GM12878 (cell line): ENCODE data around the gene SENP7. TPM values are rescaled to one million over a fixed set of nuclear protein-coding genes. Genes with fewer than 3 reads are reported as not detected.
A peak's percentile ranks its signal among the peaks of the same experiment; 100 is the strongest.

Source experiments
- ATF2 ChIP-seq: IDR thresholded peaks from 2 replicates; pipeline ENCODE4 v1.6.1; 2012; ENCODE audit warnings: low read length, inconsistent platforms
- ATF3 ChIP-seq: IDR thresholded peaks from 2 replicates; pipeline ENCODE4 v1.6.1; 2011; ENCODE audit warnings: low read depth, mild to moderate bottlenecking, low read length, moderate library complexity, borderline replicate concordance; ENCODE audit errors: extremely low read depth
- CEBPB ChIP-seq, 2 experiments: fragments of 150-350 bp in 1 of 2; IDR thresholded peaks; 2 replicates each; pipeline ENCODE4 v1.6.1; 2012 to 2014; ENCODE audit warnings: low read depth in 2 of 2, low read length in 2 of 2, borderline replicate concordance in 1 of 2, inconsistent platforms in 1 of 2
- CEBPZ ChIP-seq: fragments of 150-350 bp; IDR thresholded peaks from 2 replicates; pipeline ENCODE4 v1.6.1; 2016; ENCODE audit warnings: low read depth, low read length
- EED ChIP-seq: sonication (generic); IDR thresholded peaks from 2 replicates; pipeline ENCODE4 v1.6.1; 2016; ENCODE audit warnings: antibody characterized with exemption, low read depth
- HDAC6 ChIP-seq: fragments of 200-600 bp; sonication (generic); IDR thresholded peaks from one replicate; pipeline ENCODE4 v1.8.0; 2017; ENCODE audit warnings: antibody characterized with exemption; ENCODE audit not compliant: unreplicated experiment
- IKZF1 ChIP-seq: fragments of 450-650 bp; conservative IDR thresholded peaks from 2 replicates; pipeline ENCODE4 v1.6.1; 2017; ENCODE audit warnings: antibody characterized with exemption, mild to moderate bottlenecking
- MEF2B ChIP-seq: fragments of 450-650 bp; IDR thresholded peaks from 2 replicates; pipeline ENCODE4 v1.6.1; 2018; ENCODE audit warnings: mild to moderate bottlenecking, moderate library complexity; ENCODE audit not compliant: partially characterized antibody, poor library complexity, severe bottlenecking
- PKNOX1 ChIP-seq: fragments of 450-650 bp; IDR thresholded peaks from 2 replicates; pipeline ENCODE4 v1.6.1; 2016; ENCODE audit warnings: mild to moderate bottlenecking
- POLR2A ChIP-seq: IDR thresholded peaks from 2 replicates; pipeline ENCODE4 v1.6.1; 2011; ENCODE audit warnings: low read depth, mild to moderate bottlenecking, low read length
- POLR2AphosphoS5 ChIP-seq: IDR thresholded peaks from 2 replicates; pipeline ENCODE4 v1.6.1; 2011; ENCODE audit warnings: mild to moderate bottlenecking, low read length, inconsistent platforms
- RELB ChIP-seq: fragments of 450-650 bp; IDR thresholded peaks from 2 replicates; pipeline ENCODE4 v1.6.1; 2017; ENCODE audit warnings: low read depth, mild to moderate bottlenecking, moderate library complexity
- SMC3 ChIP-seq: IDR thresholded peaks from 2 replicates; pipeline ENCODE4 v1.6.1; 2011; ENCODE audit warnings: low read length, improper control_type of control experiment, borderline replicate concordance
- SP1 ChIP-seq: IDR thresholded peaks from one replicate; pipeline ENCODE4 v1.6.1; 2011; ENCODE audit warnings: low read depth, low read length
- SRF ChIP-seq, 2 experiments: IDR thresholded peaks; 2 replicates each; pipeline ENCODE4 v1.6.1; 2011; ENCODE audit warnings: low read depth in 2 of 2, low read length in 2 of 2, mild to moderate bottlenecking in 1 of 2, moderate library complexity in 1 of 2
- TBL1XR1 ChIP-seq: IDR thresholded peaks from 2 replicates; pipeline ENCODE4 v1.6.1; 2012; ENCODE audit warnings: low read depth, low read length, improper control_type of control experiment
- TCF12 ChIP-seq: IDR thresholded peaks from 2 replicates; pipeline ENCODE4 v1.6.1; 2011; ENCODE audit warnings: low read depth, mild to moderate bottlenecking, low read length
- ZBTB33 ChIP-seq: fragments of 450-650 bp; IDR thresholded peaks from 2 replicates; pipeline ENCODE4 v1.6.1; 2017; ENCODE audit warnings: mild to moderate bottlenecking
- ZNF207 ChIP-seq: fragments of 450-650 bp; IDR thresholded peaks from 2 replicates; pipeline ENCODE4 v1.6.1; 2014; ENCODE audit warnings: antibody characterized with exemption, mild to moderate bottlenecking, borderline replicate concordance
- ZNF622 ChIP-seq: fragments of 450-650 bp; IDR thresholded peaks from 2 replicates; pipeline ENCODE4 v1.6.1; 2017; ENCODE audit warnings: mild to moderate bottlenecking, inconsistent platforms
- ZZZ3 ChIP-seq: IDR thresholded peaks from 2 replicates; pipeline ENCODE4 v1.6.1; 2011; ENCODE audit warnings: low read depth; ENCODE audit not compliant: control insufficient read depth, insufficient read length
- polyA plus RNA-seq, 11 experiments: library from polyadenylated mRNA; depleted of rRNA in 4 of 11; unstranded in 6 of 11; stranded (reverse) in 5 of 11; fragments of >200 nt; fragmentation: Nextera tagmentation in 4 of 11; fragmentation: Illumina TruSeq in 1 of 11; extraction: Ambion mirVana in 4 of 11; extraction: Trizol in 1 of 11; gene quantifications; 1 replicate in 1 of 11; 2 replicates in 10 of 11; pipeline versions ENCODE4 v1.2.1 to v1.2.3, GENCODE V29; 2011 to 2016; ENCODE audit warnings: inconsistent platforms in 2 of 11, missing spikeins in 2 of 11, low read depth in 1 of 11
- total RNA-seq, 4 experiments: library from RNA; depleted of rRNA in 3 of 4; stranded (reverse); fragments of >200 nt in 3 of 4; fragmentation: Illumina TruSeq in 1 of 4; extraction: Trizol in 1 of 4; gene quantifications; 2 replicates each; pipeline versions ENCODE4 v1.2.1 to v1.2.3, GENCODE V29; 2013 to 2021

The SENP7 gene
- total and polyA plus RNA-seq, 10 of the 15 experiments (the other 5 are each of a cell fraction or from before 2014, with no cell fraction given) = 2.6 to 14.7 (median 8.3) TPM

GRCh38 chr3:101303089-101303731 lies 209.8 kb downstream of the SENP7 start (continued):
- TF ChIP-seq CEBPZ (no peak), ZNF622 (no peak), PKNOX1 (no peak), ATF2 (peak; percentile 100), EED (no peak), TCF12 (no peak), MEF2B (no peak), HDAC6 (no peak), ZZZ3 (no peak), POLR2AphosphoS5 (no peak), SRF (IDR thresholded peaks at IDR 0.05; ENCODE audit: low read depth in 2 of 2, low read length in 2 of 2) (peak in 1 of 2 experiments; percentile 59; a peak in 1 of 4 replicates), ZBTB33 (no peak), SP1 (no peak), SMC3 (no peak), TBL1XR1 (no peak), CEBPB (IDR thresholded peaks at IDR 0.05; ENCODE audit: borderline replicate concordance in 1 of 2, low read depth in 2 of 2, low read length in 2 of 2) (peak in 1 of 2 experiments; percentile 71; a peak in 1 of 4 replicates), IKZF1 (no peak), RELB (no peak), ATF3 (no peak), POLR2A (no peak), ZNF207 (no peak)
